ENCODE measurements around the gene CCNDBP1.

GRCh38 chr15:43239732-43240491 is 54.7 kb downstream of the CCNDBP1 start:
- no peak for TF ChIP-seq CTCF (IDR thresholded peaks at IDR 0.05; ENCODE audit: low read depth, low read length, poor library complexity, severe bottlenecking)
- no peak for TF ChIP-seq EZH2phosphoT487 (IDR thresholded peaks at IDR 0.05; ENCODE audit: borderline replicate concordance, low read length)

Measured in DOHH2 (cell line).